M059J (cell line): Measurements from ENCODE around the gene ME1. TPM values are rescaled to one million over a fixed set of nuclear protein-coding genes. Genes with fewer than 3 reads are reported as not detected.
A peak's percentile ranks its signal among the peaks of the same experiment; 100 is the strongest.
"Not testable (repeated sequence)": the region's sequence is repeated elsewhere in the genome, so short reads cannot be mapped to it uniquely, and the experiment has no call there.

ENCODE experiments used
- DNase-seq: peaks from one replicate; pipeline ENCODE4 v3.0.0-alpha.2; 2012; ENCODE audit warnings: low read depth
- total RNA-seq: library from RNA; depleted of rRNA; stranded (reverse); fragments of >200 nt; shearing (Covaris generic); gene quantifications from 2 replicates; pipeline ENCODE4 v1.2.3, GENCODE V29; 2014; rRNA removed

Gene ME1
- 8.4 and 11.6 TPM in 2 replicates for total RNA-seq

DNA sequence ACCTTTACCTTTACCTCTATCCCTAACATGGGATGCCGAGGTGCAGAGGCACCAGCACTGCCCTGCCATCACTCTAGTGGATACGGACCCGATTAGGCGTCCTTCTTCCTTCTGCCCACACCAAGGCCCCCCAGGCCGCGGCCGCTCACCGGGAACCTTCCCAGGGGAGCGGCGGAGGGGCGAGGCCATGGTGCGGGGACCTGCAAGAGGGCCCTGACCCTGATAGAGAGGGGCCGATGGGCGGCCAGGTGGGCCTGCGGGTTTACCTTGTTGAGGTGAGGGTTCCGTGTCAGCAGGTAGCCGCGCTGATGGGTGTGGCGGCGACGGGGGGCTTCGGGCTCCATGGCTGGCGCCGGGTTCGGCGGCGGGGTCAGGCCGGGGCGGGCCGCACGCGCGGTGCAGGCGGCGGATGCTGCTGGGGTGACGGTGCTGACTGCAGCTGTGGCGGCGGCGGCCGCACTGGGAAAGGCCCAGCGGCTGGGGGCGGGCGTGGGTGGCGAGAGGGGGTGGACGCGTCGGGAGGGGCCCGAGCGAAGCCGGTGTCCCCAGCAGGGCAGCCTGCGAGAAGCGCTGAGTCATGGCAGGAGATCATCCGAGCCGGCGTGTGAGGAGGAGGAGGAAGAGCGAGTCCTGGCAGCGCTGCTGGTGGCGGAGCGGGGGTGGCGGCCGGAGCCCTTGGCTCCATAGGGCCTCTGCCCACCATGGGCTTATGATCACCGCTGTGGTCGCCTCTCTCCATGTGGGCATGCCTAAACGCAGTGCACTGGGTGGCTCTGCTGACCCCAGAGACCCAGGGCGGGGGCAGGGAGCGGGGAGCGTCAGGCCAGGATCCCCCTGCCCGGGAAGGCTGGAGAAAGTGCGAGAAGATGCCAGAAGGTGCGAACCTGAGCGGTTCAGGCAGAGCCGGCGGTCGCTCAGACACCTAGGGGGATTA is at the start of gene ME1:
Gene ME1, minus strand, starts transcription at position 441 of the 934 bp plus-strand sequence. Its CDS starts 97 bp downstream, at position 344.
- DNase-seq, result peak; percentile 68

DNA sequence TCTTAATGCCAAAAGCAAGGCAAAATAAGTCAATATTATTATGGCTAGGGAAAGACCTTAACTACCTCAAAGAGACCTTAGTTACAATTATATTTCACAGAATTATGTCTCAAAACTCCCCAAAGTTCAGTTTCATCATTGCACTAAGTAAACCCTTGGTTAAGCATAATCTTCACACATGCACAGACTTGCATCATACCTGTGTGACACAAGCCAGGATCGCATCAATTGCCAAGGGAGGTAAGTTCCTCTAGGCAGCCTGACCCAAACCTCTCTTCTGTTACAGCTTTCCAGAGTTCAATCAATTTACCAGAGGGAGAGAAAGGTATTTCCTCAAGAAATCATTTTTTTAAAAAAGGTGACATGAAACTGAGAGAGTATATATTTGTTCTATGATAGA is 49.6 kb upstream of the ME1 start:
- no peak for DNase-seq

DNA sequence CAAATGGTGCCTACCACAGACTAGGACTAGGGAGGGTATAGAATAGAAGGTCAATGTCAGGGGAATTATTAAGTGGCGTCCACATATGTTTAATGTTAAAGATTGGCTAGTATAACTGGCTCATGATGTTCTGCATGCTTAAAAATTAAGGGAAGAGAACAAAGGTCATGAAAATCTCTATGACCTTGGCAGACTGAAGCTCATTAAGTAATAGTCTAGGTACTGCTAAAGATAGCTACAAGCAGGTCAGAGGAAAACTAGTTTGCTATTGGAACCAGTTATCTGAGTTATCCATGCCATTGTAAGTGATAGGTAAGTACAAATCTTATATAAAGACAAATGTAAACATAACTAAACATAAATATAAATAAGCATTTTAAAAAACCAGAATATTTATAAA is 48.5 kb upstream of the ME1 start:
- DNase-seq, result no peak

DNA sequence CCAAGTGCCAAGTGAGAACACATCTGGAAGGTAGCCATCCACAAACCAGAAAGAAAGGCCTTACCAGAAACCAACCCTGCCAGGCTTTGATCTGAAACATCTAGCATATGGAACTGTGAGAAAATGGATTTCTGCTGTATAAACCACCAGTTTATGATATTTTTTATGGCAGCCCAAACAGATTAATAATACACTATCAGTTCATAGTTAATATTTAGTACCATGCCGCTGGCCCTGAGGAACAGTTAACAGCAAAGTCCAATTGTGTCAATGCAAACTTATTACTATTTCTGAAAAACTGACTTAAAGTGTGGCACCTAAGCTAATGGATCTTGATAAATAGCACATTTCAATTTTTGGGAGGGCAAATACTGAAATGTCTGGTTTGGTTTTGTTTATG is 46.1 kb upstream of the ME1 start:
- DNase-seq, result no peak

- DNase-seq, result peak; percentile 28
Observed at GRCh38 chr6:83474309-83474708, 43.5 kb upstream of the ME1 start.

DNA sequence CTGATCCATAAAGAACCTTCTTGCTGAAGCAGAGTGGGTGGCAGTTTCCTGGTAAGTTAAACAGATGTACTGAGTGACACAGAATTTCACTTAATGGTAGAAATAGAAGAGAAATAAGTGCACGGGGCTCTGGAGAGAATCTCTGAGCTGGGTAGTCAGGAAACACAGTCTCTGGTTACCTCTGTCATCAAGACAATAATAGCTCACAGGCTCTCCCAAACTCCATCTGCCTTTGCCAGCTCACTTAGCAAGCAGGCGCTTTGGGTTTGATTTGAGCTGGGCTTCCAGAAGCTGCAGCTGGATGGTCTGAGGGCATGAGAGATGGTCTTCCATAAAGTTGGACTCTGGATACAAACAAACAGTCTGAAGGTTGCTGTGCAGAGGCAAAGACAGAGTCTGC is 41.9 kb upstream of the ME1 start:
- no peak for DNase-seq

DNA sequence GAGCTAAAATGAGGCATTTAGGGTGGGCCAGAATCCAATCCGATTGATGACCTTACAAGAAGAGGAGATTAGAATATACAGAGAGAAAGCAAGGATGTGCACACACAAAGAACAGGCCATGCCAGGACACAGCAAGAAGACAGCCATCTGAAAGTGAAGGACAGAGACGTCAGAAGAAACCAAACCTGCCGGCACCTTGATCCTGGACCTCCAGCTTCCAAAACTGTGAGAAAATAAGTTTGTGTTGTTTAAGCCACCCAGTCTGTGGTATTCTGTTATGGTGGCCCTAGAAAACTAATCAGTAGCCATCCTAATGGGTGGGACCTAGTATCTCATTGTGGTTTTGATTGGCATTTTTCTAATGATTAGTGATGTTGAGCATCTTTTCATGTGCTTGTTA is 39.7 kb upstream of the ME1 start:
- DNase-seq, result no peak

- DNase-seq, result no peak
Observed at GRCh38 chr6:83470001-83470400, 39.1 kb upstream of the ME1 start.

- no peak for DNase-seq
Observed at GRCh38 chr6:83467620-83468036, 36.8 kb upstream of the ME1 start.

DNA sequence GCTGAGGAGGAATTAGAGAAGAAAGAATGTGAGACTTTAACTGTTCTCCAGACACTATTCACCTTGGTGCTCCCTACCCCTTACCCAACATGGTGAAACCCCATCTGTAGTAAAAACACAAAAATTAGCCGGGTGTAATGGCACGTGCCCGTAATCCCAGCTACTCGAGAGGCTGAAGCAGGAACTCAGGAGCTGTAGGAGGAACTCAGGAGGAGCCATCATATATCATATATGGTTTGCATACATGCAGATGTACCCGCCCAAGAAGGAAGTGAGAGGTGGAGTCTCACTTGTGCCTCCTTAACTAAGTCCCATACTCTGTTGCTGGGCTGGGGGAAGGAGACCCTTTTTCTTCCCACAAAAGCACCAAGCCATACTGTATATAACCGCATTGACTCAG is 35.5 kb upstream of the ME1 start:
- no peak for DNase-seq

DNA sequence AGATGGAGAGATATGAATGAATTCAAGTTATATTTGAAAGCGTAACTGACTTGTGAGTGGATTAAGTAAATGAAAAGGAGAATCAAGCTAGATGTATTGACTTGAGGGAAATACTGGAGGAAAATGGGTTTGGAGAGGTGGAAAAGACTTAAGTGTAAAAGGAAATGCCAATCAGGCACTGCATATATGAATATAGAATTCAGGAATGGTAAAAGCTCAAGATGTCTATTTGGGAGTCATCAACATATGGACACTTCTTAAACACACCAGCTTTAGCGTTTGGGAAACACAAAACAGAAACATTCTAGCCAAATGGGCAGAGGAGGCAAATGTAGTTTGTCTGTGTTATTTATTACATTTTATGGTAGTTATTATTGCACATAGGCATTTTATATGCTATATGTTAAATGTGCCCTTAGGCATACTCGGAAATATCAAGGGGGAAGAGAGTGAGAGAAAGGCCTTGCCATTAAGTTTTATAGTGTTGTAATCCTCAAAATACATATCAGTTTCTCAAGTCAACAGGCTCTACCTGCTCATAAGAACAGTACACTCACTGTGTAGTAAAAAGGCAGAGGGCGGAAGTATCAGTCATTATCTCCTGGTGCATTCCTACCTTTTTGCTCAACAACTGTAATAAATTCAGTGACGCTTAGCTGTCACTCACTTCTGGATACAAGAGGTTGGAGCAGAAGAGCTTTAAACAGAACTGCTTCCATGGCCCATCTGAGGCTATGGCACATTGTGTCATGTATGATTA is 33.7 kb upstream of the ME1 start:
- peak; percentile 26 for DNase-seq

GRCh38 chr6:83463886-83464285 is 33.0 kb upstream of the ME1 start:
- DNase-seq, result no peak

GRCh38 chr6:83462524-83462923 is 31.7 kb upstream of the ME1 start:
- no peak for DNase-seq

- peak; percentile 32 for DNase-seq
Observed at GRCh38 chr6:83461438-83461837, 30.6 kb upstream of the ME1 start.

GRCh38 chr6:83459663-83460062 is 28.8 kb upstream of the ME1 start:
- DNase-seq, result no peak

- not testable (repeated sequence) for DNase-seq
Observed at GRCh38 chr6:83450015-83450414, 19.2 kb upstream of the ME1 start.

DNA sequence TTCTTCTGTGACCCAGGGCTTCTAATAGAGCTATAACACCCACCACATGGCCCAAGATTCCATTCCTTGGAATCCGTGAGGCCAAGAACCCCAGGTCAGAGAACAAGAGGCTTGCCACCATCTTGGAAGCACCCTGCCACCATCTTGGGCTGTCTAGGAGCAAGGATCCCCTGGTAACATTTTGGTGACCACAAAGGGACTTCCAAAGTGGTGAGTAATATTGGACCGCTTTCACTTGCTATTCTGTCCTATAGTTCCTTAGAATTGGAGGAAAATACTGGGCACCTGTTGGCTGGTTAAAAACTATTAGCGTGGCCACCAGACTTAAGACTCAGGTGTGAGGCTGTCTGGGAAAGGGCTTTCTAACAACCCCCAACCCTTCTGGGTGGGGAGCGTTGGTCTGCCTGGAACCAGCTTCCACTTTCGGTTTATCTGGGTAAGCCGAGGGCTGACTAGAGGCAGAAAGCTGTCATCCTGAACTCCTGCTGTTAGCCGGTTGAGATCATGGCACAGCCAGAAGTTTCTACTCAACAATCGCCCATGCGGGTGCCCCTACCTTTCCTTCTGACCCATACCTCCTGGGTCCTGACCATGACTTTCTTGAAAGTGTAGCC is 13.3 kb upstream of the ME1 start:
- peak; percentile 52 for DNase-seq

DNA sequence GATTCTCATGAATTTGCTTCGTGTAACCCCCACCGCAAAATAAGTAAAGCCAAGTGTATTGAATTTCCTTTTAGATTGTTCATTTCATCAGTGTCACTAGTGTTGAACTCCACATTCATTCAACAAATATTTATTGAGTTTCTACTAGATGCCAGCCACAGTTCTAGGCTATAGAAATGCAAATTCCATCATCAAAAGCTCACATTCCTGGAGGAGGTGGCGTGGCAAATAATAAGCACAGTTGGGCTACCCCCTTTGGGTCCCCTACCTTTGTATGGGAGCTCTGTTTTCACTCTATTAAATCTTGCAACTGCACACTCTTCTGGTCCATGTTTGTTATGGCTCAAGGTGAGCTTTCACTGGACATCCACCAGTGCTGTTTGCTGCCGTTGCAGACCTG is 12.7 kb upstream of the ME1 start:
- DNase-seq, result peak; percentile 34

- DNase-seq, result peak; percentile 73
Observed at GRCh38 chr6:83442752-83443151, 11.9 kb upstream of the ME1 start.

DNA sequence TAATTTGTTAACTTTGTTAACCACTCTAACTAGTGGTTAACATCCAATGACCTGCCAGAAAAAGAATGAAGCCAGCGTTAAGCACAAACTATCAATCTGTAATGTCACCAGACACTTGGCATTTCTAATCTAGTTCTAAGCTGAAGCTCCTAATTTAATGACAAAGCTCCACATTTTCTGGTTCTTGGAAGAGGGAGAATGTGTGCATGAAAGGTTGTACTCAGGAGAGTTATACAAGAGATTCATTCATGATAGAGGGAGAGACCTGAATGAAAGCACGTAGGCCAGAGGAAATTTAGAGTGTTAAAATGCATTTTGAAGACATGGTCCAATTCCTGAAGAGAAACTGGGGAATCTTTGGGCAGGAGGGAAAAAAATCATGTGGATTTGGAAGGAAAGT is 8.3 kb upstream of the ME1 start:
- DNase-seq, result no peak

GRCh38 chr6:83436674-83437073 is 5.8 kb upstream of the ME1 start:
- DNase-seq, result no peak

DNA sequence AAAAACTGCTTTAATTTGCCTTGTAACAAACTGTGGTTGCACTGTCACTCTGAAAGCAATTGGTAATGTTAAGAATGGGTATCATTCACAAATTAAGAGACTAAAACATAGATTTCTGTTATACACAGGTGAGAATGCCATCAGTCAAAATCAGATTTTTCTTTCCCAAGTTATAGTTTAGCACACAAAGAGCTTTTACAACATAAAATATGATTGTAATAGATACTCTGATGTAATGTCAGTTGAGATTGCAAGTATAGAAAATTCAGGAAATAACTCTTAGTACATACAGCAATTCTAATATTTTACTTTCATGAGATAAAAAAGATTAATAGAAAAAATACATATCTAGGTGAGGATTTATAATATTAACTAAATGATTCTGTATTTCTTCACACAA is 2.3 kb upstream of the ME1 start:
- no peak for DNase-seq
